Urothelium cell line (cell line): ENCODE data around the gene LAIR2.
"Not testable (repeated sequence)": the region's sequence is repeated elsewhere in the genome, so short reads cannot be mapped to it uniquely, and the experiment has no call there.

ENCODE experiments used
- DNase-seq: peaks from one replicate; pipeline ENCODE4 v3.0.0; 2011; ENCODE audit warnings: low spot score, mixed read lengths
- FAIRE-seq: peaks from 2 replicates; lab custom pipeline; 2011; peaks lifted over from hg19 to GRCh38; lab: Jason Lieb, UNC

LAIR2 gene

DNA sequence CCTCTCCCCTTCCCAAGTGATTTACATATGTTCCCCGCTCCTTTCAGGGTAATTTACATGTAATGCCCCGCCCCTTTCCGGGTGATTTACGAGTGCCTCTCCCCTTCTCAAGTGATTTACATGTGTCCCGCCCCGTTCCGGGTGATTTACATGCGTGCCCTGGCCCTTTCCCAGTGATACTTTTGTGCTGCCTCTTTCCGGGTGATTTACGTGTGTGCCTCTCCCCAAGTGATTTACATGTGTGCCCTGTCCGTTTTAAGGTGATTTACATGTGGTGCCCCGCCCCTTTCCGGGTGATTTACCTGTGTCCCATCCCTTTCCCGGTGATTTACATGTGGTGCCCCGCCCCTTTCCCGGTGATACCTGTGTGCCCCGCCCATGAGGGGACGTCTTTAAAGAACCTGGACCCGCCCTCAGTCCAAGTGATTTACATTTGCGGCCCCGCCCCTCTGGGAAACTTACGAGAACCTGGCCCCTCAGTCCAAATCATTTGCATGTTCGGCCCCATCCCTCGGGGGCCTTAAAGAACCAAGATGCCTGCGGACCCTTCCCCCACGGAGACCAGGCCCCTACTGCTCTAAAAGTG, 38.5 kb upstream of the LAIR2 start:
- DNase-seq = peak; percentile 71
- no peak for FAIRE-seq

GRCh38 chr19:54464630-54465425, 37.8 kb upstream of the LAIR2 start:
- DNase-seq (peak; percentile 94), FAIRE-seq (no peak)

DNA sequence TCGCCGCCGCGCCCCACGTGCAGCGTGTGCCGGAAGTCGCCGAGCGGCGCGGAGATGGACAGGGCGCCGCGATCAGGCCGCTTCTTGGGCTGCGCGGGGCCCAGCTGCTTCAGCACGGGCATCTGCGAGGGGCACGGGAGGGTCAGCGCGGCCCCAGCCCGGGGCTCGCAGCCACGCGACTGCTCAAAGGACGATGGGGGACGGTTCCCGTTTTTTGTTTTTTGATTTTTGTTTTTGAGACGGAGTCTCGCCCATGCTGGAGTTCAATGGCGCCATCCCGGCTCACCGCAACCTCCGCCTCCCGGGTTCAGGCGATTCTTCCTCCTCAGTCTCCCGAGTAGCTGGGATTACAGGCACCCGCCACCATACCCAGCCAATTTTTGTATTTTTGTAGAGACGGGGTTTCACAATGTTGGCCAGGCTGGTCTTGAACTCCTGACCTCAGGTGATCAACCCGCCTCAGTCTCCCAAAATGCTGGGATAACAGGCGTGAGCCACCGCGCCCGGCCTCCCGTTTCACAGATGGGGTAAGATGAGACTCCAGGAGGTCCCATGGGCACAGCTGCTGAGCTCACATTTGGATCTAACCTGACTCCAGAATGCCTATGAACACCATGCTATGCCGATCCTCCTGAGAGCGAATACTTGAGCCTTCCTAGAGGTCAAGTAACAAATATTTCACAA, 37.1 kb upstream of the LAIR2 start:
- DNase-seq (no peak), FAIRE-seq (no peak)

DNA sequence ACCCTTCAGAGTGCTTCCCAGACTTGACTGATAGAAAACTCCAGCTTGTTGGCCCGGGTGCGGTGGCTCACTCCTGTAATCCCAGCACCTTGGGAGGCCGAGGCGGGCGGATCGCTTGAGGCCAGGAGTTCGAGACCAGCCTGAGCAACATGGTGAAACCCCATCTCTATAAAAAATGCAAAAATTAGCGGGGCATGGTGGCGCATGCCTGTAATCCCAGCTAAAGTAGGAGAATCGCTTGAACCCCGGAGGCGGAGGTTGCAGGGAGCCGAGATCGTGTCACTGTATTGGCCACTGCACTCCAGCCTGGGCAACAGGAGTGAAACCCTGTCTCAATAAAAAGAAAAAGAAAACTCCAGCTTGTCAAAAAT, 36.5 kb upstream of the LAIR2 start:
- FAIRE-seq, DNase-seq: not testable (repeated sequence)

- no peak for DNase-seq
- no peak for FAIRE-seq
These were observed 33.1 kb upstream of the LAIR2 start for GRCh38 chr19:54469496-54469934.

- no peak for FAIRE-seq
- DNase-seq = no peak
These were observed 32.2 kb upstream of the LAIR2 start for GRCh38 chr19:54470276-54470887.

GRCh38 chr19:54470991-54471782, 31.4 kb upstream of the LAIR2 start:
- DNase-seq (no peak), FAIRE-seq (no peak)

GRCh38 chr19:54473071-54473891, 29.4 kb upstream of the LAIR2 start, which contains the start of gene CDC42EP5:
TSS of gene CDC42EP5 (minus strand) at chr19:54473296. CDS start at chr19:54465547, 7,749 bp downstream.
- FAIRE-seq (no peak), DNase-seq (peak; percentile 64)

- no peak for FAIRE-seq
- DNase-seq = no peak
These were observed 28.7 kb upstream of the LAIR2 start for GRCh38 chr19:54473892-54474372.

GRCh38 chr19:54475706-54476105, 26.9 kb upstream of the LAIR2 start:
- FAIRE-seq (no peak), DNase-seq (no peak)

- DNase-seq (no peak), FAIRE-seq (no peak)
These were observed 25.0 kb upstream of the LAIR2 start for GRCh38 chr19:54477650-54478049.

GRCh38 chr19:54478677-54479266, 23.9 kb upstream of the LAIR2 start:
- FAIRE-seq = no peak
- DNase-seq = no peak

DNA sequence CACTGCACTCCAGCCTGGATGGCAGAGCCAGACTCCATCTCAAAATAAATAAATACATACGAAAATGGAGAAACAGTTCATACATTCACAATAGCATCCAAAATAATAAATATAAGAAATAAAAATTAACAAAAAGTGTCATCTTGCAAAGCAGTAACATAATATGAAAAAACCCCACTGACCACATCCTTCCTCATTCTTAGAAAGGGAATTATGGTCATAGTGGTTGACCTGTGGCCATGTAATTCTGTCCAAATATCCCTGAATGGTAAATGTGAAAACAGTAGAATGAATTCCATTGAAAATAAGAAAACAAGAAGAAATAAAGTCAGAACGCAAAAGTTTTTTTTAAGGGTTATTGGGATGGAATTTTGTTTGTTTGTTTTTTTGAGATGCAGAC, 22.6 kb upstream of the LAIR2 start:
- no peak for FAIRE-seq
- no peak for DNase-seq

DNA sequence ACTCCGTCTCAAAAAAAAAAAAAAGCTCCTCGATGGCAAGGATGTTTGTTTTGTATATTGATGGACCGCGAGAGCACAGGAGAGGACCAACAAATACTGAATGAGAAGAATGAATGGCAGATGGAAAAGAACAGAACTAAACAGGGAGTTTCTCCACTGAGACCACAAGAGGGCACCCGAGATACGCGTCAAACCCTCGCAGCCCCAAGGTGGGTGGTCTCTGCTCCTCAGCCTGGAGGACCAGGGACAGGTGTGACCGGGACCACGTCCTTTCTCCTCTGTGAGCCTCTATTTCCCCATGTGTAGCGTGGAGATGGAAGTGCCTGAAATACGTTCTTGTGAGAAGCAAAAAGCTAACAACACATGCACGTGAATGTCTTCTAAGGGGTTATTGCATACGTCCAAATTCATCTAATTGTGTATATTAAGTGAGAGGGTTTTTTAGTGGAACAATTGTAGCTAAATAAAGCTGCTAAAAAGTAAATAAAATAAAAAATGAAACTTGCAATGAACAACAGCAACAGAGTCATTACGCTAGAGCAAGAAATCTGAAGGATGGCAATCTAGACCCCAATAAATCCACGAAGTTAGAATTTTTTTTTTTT, 21.2 kb upstream of the LAIR2 start:
- DNase-seq = peak; percentile 58
- no peak for FAIRE-seq

GRCh38 chr19:54482889-54483288, 19.7 kb upstream of the LAIR2 start:
- FAIRE-seq (no peak), DNase-seq (no peak)

- no peak for FAIRE-seq
- no peak for DNase-seq
These were observed 18.2 kb upstream of the LAIR2 start for GRCh38 chr19:54484451-54484850.

DNA sequence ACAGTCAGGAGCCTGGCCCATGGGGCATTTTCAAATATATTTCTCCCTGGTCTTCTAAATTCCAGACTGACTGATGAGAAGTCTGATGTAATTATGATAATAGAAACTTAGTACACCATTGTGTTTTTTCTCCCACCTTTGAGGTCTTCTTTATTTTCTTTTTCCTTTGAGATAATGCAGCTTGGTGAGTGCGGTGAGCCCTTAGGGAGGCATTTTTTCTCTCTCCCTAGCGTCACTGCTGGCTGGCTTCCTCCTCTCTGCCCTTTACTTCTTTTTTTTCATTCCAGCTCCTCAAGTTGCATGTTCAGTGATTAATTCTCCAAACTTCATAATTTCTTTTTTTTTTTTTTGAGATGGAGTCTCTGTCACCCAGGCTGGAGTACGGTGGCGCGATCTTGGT, 16.8 kb upstream of the LAIR2 start:
- FAIRE-seq (no peak), DNase-seq (no peak)

DNA sequence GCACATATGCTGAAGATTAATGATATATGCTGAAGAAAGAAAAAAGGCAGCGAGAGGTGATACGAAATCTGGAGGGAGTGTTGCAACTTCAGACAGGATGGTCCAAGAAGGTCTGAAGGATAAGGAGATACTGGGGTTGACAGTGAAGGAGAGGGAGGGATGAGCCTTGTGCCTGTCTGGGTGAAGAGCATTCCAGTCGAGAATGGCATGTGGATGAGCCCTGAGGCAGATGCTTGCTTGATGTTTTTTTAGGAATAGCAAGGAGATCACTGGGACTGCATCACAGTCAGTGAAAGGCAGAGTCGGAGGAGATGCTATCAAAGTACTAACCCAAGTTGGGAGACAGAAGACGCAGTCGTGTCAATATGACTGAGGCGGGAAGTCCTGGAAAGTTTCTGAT, 13.3 kb upstream of the LAIR2 start:
- DNase-seq = no peak
- no peak for FAIRE-seq

- DNase-seq (no peak), FAIRE-seq (no peak)
These were observed 12.9 kb upstream of the LAIR2 start for GRCh38 chr19:54489766-54490165.
